ENCODE data around the gene TRAF7.

The TRAF7 gene

GRCh38 chr16:2151188-2152091 is 4.1 kb upstream of the TRAF7 start:
- no peak for TF ChIP-seq CTCF (IDR thresholded peaks at IDR 0.05; ENCODE audit: insufficient read depth, missing control alignments)
- FAIRE-seq (no peak), DNase-seq (ENCODE audit: insufficient read length, low spot score) (no peak)

GRCh38 chr16:2152695-2153506 is 2.7 kb upstream of the TRAF7 start:
- no peak for DNase-seq (ENCODE audit: insufficient read length, low spot score)
- no peak for FAIRE-seq
- TF ChIP-seq CTCF (IDR thresholded peaks at IDR 0.05; ENCODE audit: insufficient read depth, missing control alignments), result no peak

GRCh38 chr16:2154533-2155090 is 970 bp upstream of the TRAF7 start:
- DNase-seq (ENCODE audit: insufficient read length, low spot score) (no peak), FAIRE-seq (no peak)
- no peak for TF ChIP-seq CTCF (IDR thresholded peaks at IDR 0.05; ENCODE audit: insufficient read depth, missing control alignments)

- FAIRE-seq, result no peak
- TF ChIP-seq CTCF (IDR thresholded peaks at IDR 0.05; ENCODE audit: insufficient read depth, missing control alignments), result no peak
- no peak for DNase-seq (ENCODE audit: insufficient read length, low spot score)
Observed at GRCh38 chr16:2155977-2156848, 631 bp downstream of the TRAF7 start.

GRCh38 chr16:2156849-2157224 is 1.3 kb downstream of the TRAF7 start:
- no peak for TF ChIP-seq CTCF (IDR thresholded peaks at IDR 0.05; ENCODE audit: insufficient read depth, missing control alignments)
- DNase-seq (ENCODE audit: insufficient read length, low spot score), result no peak
- no peak for FAIRE-seq

- DNase-seq (ENCODE audit: insufficient read length, low spot score) (no peak), FAIRE-seq (no peak)
- TF ChIP-seq CTCF (IDR thresholded peaks at IDR 0.05; ENCODE audit: insufficient read depth, missing control alignments), result no peak
Observed at GRCh38 chr16:2157480-2158261, 2.1 kb downstream of the TRAF7 start.

All from D721Med (cell line).